CD4-positive, alpha-beta T cell treated with Interleukin-15 for 1 hour (primary cell): Measurements from ENCODE around the gene FAM43B.
"Not testable (repeated sequence)": the region's sequence is repeated elsewhere in the genome, so short reads cannot be mapped to it uniquely, and the experiment has no call there.

Source experiments
- DNase-seq: peaks from one replicate; pipeline ENCODE4 v3.0.0-alpha.2; 2020

Gene FAM43B, protein sequence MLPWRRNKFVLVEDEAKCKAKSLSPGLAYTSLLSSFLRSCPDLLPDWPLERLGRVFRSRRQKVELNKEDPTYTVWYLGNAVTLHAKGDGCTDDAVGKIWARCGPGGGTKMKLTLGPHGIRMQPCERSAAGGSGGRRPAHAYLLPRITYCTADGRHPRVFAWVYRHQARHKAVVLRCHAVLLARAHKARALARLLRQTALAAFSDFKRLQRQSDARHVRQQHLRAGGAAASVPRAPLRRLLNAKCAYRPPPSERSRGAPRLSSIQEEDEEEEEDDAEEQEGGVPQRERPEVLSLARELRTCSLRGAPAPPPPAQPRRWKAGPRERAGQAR

GRCh38 chr1:20551945-20552727 lies at the start of gene FAM43B:
Gene FAM43B, plus strand, starts transcription at chr1:20552573. Its CDS starts 401 bp downstream, at chr1:20552974.
- DNase-seq = no peak

DNA sequence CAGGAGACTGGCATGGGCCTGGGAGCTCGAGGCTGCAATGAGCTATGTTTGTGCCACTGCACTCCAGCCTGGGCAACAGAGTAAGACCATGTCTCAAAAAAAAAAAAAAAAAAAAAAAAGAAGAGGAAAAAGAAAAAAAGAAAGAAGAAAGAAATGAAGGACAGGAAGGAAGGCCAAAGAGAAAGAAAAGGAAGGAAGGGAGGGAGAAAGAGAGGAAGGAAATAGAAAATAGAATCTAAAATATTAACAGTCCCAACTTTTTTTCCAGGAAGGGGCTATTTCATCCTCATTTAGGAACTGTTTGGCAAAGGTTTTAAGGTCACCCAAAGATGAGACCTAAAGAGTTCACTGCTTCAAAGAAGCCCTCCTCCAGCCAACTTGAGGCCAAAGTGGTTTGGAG lies 46.9 kb upstream of the FAM43B start:
- DNase-seq = no peak

- no peak for DNase-seq
Observed at GRCh38 chr1:20507248-20507563, 45.2 kb upstream of the FAM43B start.

DNA sequence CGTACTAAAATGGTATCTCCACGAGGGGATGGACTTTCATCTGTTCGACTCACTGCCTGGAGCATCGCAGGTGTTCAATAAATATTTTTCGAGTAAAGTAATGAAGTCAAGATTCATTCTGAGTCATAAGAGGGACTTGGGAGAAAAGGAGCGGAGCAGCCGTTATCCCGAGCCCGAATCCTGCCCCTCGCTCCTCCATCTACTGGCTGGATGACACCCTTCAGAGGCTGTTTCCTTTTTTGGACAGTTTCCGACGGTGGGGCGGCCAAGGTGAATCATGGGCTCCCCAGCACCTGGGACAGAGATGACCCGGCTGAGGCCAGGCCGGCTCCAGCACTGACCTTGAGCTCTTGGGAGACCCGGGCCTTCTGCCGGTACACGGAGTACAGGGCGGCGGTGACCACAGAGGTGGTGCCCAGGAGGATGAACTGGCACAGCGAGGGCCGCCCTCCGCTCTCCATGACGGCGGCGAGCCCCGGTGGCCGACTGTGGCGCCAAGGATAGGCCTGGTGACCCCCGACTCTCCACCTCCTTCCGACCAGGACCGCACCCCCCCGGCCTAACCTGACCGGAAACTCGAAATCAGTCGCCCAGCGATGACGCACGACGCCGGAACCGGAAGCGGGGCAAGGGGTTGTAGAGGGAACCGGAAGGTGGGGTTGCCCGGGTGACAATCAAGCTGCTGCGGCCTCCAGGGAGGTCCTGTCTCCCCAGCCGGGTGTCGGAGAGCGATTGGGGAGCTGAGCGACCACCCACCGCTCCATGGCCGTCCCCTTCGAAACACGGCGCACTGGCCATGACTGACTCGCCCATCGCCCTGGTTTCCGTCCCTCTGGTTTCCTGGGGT lies 44.6 kb upstream of the FAM43B start, which contains the start of gene MUL1:
Gene MUL1 (minus strand): TSS at position 588 of the 847 bp plus-strand sequence. CDS start 127 bp downstream, at position 461.
- DNase-seq = peak; percentile 92

GRCh38 chr1:20508411-20508771 lies 44.0 kb upstream of the FAM43B start:
- DNase-seq = no peak

- no peak for DNase-seq
Observed at GRCh38 chr1:20511518-20512428, 40.6 kb upstream of the FAM43B start.

DNA sequence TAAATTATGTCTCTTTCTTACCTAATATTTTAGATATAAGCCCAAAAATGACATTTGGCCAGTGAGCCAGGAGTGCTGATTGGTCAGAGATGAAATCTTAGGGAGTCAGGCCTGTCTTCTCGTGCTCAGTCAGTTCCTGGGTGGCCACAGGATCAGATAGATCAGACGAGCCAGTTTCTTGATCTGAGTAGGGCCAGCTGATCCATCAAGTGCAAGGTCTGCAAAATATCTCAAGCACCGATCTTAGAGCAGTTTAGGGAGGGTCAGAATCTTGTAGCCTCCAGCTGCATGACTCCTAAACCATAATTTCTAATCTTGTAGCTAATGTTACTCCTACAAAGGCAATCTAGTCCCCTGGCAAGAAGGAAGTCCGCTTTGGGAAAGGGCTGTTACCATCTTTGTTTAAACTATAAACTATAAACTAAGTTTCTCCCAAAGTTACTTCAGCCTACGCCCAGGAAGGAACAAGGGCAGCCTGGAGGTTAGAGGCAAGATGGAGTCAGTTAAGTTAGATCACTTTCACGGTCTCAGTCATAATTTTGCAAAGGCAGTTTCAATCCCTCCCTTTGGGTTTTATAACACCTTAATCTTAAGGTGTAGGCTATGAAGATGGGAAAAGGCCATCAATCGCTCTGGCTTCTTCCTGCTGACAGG lies 32.6 kb upstream of the FAM43B start:
- not testable (repeated sequence) for DNase-seq

GRCh38 chr1:20521960-20522861 lies 30.2 kb upstream of the FAM43B start:
- DNase-seq = peak; percentile 46

DNA sequence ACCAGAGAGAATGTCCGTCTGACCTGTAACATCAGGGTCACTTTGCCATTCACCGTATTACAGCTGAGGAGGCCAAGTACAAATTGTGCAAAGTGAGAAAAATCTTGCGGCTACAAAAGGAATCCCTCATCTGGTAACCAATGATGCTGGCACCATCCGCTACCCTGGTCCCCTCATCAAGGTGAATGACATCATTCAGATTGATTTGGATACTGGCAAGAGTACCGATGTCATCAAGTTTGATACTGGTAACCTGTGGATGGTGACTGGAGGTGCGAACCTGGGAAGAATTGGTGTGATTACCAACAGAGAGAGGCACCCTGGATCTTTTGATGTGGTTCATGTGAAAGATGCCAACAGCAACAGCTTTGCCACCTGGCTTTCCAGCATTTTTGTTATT lies 26.1 kb upstream of the FAM43B start:
- DNase-seq = no peak

GRCh38 chr1:20528221-20528620 lies 24.2 kb upstream of the FAM43B start:
- DNase-seq = no peak

DNA sequence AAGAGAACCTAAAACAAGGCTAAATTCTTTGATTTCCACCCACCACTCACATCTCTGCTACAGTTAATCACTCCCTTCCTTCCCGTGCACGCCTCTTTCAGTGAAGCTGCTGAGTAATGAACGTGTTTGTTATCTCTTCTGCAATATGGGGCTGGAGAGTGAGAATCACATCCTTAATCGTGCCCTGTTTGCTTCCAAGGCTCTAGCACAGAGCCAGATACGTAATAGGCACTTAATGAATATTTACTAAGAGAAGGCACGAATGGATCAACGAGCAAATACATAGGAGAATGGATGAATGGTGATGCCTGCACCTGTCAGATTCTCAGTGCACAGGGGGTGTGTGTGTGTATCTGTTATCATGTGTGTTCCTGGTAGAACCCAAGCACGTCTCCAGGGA lies 22.1 kb upstream of the FAM43B start:
- no peak for DNase-seq

- DNase-seq = no peak
Observed at GRCh38 chr1:20530901-20531300, 21.5 kb upstream of the FAM43B start.

- no peak for DNase-seq
Observed at GRCh38 chr1:20533635-20534034, 18.7 kb upstream of the FAM43B start.

GRCh38 chr1:20534659-20535417 lies 17.5 kb upstream of the FAM43B start:
- DNase-seq = no peak

DNA sequence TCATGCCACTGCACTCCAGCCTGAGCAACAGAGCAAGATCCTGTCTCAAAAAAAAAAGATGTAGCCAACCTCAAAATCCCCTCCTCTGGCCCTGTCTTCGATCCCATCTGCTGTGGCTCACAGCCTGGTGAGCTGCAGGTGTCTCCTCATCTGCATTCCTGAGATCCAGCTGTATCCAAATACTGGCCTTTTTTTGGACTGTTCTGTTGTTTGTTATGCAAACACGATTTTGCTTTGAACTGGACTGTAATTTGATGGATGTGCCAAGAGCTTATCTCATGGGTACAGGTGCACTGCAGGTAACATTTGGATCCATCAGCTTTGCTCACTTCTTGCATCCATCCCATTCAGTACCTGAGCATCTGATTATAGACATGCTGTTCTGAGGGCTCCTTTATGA lies 14.1 kb upstream of the FAM43B start:
- DNase-seq = no peak

DNA sequence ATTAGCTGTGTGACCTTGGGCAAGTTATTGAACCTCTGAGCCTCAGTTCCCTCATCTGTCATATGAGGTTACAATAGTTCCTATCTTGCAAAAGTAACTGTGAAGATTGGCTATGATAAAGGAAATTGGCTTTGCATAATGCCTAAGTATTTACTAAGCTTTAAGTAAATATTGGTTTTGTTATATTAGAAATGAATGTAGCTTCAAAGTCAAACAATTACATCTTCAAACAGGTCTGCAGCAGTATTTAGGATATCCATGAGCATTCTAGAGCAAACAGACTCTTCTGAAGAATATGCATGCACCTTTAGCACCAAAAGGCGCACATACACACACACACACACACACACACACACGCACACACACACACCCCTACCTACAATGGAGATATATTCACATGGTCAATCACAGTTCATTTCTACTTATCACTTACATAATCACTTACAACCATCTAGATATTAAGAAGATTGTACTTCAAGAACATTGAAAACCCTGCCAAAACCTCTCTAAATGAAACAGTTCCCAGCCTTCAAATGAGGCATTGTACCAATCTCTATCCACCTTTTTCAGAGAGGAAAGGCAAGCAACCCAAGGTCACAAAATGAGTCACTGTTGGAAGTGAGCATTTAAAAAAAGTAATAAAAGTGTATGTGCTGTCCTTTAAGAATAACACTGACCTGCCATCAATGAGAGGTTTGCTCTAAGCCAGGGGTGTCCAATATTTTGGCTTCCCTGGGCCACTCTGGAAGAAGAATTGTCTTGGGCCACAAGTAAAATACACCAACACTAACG lies 13.4 kb upstream of the FAM43B start:
- DNase-seq = no peak

DNA sequence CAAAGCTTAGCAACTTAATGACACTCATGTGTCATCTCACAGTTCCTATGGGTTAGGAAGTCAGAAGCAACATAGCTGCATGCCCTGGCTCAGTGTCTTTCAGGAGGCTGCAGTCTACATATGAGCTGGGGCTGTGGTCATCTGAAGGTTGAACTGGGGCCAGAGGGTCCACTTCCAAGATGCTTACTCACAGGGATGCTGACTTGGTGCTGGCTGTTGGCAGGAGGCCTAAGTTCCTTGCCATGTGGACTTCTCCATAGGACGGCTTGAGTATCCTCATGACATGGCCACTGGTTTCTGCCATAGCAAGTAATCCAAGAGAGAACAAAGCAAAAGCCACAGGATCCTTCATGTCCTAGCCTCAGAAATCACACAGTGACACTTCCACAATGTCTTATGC lies 12.1 kb upstream of the FAM43B start:
- DNase-seq = no peak

- DNase-seq = no peak
Observed at GRCh38 chr1:20546637-20547036, 5.7 kb upstream of the FAM43B start.

- DNase-seq = no peak
Observed at GRCh38 chr1:20551161-20551560, 1.2 kb upstream of the FAM43B start.
